SKM-1 treated with dmso at 0.1 percent for 144 hours (cell line): ENCODE results near the gene ARL6IP6.

ENCODE experiments used
- DNase-seq: peaks from one replicate; lab custom pipeline; 2025; ENCODE audit not compliant: unreplicated experiment; lab: John Stamatoyannopoulos, UW

ARL6IP6 gene

DNA sequence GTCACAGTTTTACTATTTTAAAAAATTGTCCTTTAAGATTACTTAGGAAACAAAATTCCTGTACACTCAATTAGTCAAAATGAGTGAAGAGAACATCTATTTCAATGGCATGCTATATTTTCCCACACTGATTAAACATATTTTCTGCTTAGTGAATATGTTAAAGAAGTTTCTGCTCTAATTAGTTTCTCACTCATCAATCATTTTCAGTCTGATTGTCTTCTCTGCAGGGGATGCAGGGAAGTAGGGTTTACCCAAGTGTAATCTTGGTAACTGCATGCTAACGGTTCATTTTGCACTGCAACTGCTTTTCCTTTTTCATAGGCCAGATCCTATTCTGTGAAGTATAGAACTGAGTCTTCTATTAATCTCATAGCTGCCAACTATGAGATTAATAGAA lies 78.5 kb downstream of the ARL6IP6 start:
- DNase-seq: no peak

DNA sequence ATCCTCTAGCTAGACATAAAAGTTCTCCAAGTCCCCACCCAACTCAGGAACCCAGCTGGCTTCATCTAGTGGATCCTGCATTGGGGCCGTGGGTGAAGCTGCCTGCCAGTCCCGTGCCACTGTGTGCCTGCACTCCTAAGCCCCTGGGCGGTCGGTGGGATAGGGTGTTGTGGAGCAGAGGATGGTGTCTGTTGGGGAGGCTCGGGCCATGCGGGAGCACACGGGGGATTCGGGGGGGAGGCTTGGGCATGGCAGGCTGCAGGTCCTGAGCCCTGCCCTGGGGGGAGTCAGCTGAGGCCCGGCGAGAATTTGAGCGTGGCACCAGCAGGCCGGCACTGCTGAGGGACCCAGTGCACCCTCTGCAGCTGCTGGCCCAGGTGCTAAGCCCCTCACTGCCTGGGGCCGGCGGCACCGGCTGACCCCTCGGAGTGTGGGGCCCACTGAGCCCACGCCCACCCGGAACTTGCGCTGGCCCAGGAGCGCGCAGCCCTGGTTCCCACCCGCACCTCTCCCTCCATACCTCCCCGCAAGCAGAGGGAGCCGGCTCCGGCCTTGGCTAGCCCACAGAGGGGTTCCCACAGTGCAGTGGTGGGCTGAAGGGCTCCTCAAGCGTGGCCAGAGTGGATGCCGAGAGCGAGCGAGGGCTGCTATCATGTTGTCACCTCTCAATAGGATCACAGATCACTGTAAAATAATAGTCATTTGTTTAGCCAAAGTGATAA lies 86.4 kb downstream of the ARL6IP6 start:
- DNase-seq: no peak

DNA sequence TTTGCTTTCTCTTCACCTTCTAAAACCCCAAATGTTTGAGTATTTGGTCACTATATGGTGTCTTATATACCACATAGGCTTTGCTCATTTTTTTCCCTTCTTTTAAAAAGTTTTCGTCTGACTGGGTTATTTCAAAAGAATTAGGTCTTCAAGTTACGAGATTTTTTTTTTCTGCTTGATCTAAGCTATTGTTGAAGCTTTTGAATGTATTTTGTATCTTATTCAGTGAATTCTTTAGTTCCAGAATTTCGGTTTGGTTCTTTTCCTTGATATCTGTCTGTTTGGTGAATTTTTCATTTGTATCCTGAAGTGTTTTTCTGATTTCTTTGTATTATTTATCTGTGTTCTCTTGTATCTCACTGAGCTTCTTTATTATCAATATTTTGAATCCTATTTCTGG lies 93.5 kb downstream of the ARL6IP6 start:
- DNase-seq: no peak
